Astrocyte of the spinal cord (primary cell): ENCODE measurements around the gene CDCA7.

Experiments
- DNase-seq: peaks from one replicate; pipeline ENCODE4 v3.0.0; 2011; ENCODE audit warnings: low read depth, low spot score
- H3K4me3 ChIP-seq: 2 replicates; pipeline ENCODE4 v1.5.1; 2011; ENCODE audit warnings: low read depth, mild to moderate bottlenecking, low read length, moderate library complexity
- CTCF ChIP-seq: IDR thresholded peaks from 2 replicates; pipeline ENCODE4 v1.5.1; 2012; ENCODE audit warnings: low read depth, mild to moderate bottlenecking, low read length, inconsistent platforms
- in situ Hi-C: cut with HindIII; loops from 2 replicates; pipeline ENCODE4 v1.10.0; 2017; ENCODE audit warnings: low sequenced_read_pairs

CDCA7 gene

DNA sequence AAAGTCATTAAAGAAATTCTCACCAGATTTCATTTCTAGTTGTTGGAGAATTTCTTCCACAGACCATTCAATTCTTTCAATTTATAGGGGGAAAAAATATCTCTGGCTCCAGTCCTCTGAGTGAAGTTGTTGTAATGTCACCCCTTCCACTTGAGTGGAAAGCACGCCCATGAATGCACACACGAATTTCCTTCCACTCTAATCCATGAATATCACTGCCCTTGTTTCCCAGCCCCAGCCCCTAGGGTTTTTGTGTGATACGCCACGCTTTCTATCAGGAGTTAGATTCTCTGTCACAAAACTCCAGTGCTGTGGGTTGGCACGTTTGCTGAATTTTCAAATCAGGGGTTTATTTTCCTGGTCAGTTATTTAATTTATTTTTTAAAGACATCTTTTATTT is 38.1 kb downstream of the CDCA7 start:
- no peak for DNase-seq
- in situ Hi-C loops, result no loop called here
- no peak overlapping the region for H3K4me3 ChIP-seq
- no peak for TF ChIP-seq CTCF

DNA sequence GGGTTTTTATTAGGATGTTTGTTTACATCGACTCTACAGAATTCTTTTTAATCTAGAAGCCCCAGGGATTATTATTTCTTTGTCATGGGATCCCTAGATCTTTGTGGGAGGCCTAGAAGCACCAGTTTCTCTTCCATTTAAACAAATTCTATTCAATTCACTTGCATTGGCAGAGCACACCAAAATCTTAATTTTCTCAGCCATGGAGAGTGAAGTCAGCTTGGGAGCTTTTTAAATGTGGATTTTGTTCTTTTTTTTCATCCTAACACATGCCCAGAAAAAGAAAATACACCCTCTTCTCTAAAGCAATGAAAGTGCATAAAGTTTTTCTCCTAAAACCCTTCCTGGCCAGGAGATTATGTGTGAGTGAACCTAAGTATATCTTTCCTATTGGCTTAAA is 38.5 kb downstream of the CDCA7 start:
- no peak for TF ChIP-seq CTCF
- no peak overlapping the region for H3K4me3 ChIP-seq
- DNase-seq, result no peak
- in situ Hi-C loops, result no loop called here

DNA sequence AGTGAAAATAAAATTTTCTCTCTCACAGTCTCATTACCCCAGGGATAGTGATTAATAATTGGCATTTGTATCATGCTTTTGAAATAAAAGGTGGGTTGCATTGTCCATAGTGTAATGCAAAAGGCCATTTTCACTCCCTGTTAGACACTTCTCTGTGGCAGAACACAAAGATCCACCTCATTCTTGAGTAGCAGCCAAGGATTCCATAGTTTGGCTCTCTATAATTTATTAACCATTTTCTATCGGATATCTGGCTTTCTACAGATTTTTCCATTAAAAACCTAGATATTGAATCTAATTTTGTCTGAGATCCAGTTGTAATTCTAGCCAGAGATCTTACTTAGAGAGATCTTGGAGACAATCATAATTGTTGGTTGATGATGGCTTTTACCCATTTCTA is 39.0 kb downstream of the CDCA7 start:
- in situ Hi-C loops, result no loop called here
- TF ChIP-seq CTCF, result no peak
- no peak overlapping the region for H3K4me3 ChIP-seq
- no peak for DNase-seq

GRCh38 chr2:173394091-173394974 is 39.7 kb downstream of the CDCA7 start:
- no peak overlapping the region for H3K4me3 ChIP-seq
- in situ Hi-C loops, result no loop called here
- no peak for TF ChIP-seq CTCF
- no peak for DNase-seq

GRCh38 chr2:173395567-173396351 is 41.1 kb downstream of the CDCA7 start:
- no peak for TF ChIP-seq CTCF
- DNase-seq, result no peak
- in situ Hi-C loops, result no loop called here
- H3K4me3 ChIP-seq, result no peak overlapping the region

DNA sequence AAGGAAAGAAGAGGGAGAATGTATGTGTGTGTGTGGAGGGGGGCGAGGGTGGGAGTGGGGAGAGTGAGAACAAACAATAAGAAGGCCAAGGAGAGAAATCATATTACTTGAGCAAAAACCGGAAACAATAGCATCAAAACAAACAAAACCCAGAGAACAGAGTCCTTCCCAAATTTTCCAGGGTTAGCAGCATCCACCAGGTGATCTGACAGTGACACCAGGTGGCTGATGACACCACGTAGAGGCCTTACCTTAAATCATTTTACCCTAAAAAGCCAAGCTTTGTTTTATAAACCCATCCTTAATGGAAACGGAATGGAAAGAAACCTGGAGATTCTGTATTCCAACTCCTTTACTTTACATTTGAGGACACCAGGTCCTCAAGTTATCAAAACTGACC is 42.9 kb downstream of the CDCA7 start:
- in situ Hi-C loops, result no loop called here
- no peak overlapping the region for H3K4me3 ChIP-seq
- TF ChIP-seq CTCF, result no peak
- no peak for DNase-seq
